K562 treated with DMSO at 1 percent for 12 hours (cell line): ENCODE results near the gene DDX43. TPM values are rescaled to one million over a fixed set of nuclear protein-coding genes. Genes with fewer than 3 reads are reported as not detected.

Experiments used
- total RNA-seq: library from RNA; unstranded; fragments of 300-600 nt; gene quantifications from 2 replicates; pipeline ENCODE4 v1.2.3, GENCODE V29; 2022; ENCODE audit not compliant: insufficient read depth

The DDX43 gene
- 1.4 TPM in 1 of 2 replicates, not detected in the other for total RNA-seq

GRCh38 chr6:73394577-73395354 is at the start of gene DDX43:
TSS of gene DDX43 (plus strand) at chr6:73394828. CDS start at chr6:73394906, 78 bp downstream.

DNA sequence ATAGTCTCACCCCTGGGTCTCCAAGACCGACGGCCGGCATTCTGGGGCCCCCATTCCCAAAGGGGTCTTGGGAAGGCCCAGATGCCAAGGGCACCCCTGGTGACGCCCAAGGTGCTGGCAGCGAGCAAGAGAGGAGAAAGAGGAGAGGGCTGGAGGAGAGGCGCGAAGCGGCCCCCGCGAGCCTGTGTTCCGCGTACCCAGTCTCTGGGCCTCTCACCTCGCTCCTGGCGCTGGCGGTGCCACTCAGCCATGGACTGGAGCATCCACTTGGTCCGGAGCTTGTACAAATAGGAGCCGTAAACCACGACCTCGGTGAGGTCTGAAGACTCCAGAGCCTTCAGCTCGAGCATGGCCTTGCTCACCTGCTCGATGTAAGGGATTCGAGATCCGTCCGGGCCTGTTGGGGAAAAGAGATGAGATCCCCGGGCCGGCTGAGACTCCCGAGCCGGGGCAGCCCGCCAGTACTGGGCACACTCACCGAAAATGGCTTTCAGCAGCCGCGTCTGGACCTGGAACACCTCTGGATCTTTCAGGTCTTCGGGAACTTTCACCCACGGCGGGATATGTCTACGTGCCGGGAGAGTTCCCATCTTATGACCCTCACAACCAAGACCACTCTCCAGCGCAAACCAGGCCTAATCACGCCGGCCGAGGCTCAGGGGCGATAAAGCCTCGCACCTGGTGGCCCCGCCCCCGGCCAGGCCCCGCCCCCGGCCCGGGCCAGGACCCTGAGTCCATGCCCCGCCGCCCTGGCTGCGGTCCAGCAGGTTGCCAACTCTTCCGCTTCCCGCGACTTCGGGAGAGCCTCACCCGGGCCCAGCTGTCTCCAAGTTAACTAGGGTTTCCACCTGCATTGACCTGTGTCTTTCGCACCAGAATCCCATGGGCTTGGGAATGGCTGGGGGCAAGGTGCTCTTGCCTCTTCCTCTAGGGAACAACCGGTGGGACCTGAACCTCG is 40.7 kb upstream of the DDX43 start, which contains the start of gene DPPA5:
Gene DPPA5 (minus strand): TSS at position 641 of the 958 bp plus-strand sequence. CDS start 51 bp downstream, at position 590.

GRCh38 chr6:73362358-73362757 is 32.3 kb upstream of the DDX43 start, which contains the start of gene KHDC3L:
TSS of gene KHDC3L (plus strand) at chr6:73362658. CDS start at chr6:73362730, 72 bp downstream.

DNA sequence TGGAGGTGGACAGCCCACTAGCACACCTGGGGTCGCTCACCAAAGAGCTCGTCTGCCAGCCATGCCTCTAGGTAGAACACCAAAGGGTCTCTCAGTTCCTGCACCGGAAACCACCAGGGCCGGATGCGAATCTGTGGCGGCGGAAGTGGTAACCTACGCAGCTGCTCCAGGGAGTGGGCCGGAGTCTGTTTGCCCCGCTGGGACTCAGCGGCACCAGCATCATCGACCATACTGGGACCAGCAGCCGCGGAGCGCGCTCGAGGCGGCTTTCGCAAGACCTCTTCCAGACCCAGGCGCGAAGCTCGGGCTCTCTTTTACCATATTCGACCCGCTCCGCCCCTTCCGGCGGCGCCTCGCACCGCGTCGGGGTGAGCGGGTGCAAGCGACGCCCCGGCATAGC is 25.1 kb upstream of the DDX43 start, which contains the start of gene OOEP:
Gene OOEP (minus strand): TSS at position 335 of the 400 bp plus-strand sequence. CDS start 105 bp downstream, at position 230.

GRCh38 chr6:73452107-73452461 is 57.5 kb downstream of the DDX43 start, which contains the start of gene CGAS:
TSS of gene CGAS (minus strand) at chr6:73452297. CDS start at chr6:73452181, 116 bp downstream.

GRCh38 chr6:73461537-73462350 is 67.1 kb downstream of the DDX43 start, which contains the start of gene MTO1:
TSS of gene MTO1 (plus strand) at chr6:73461737. CDS start at chr6:73461855, 118 bp downstream.

Other genes starting within 250 kb of the DDX43 start
- gene KHDC1L, start 169.3 kb upstream of the DDX43 start, total RNA-seq = not detected in 2 replicates
- 12.0 and 12.3 TPM in 2 replicates for gene KHDC1, start 131.6 kb upstream of the DDX43 start, total RNA-seq
- not detected in 2 replicates for gene DPPA5, start 40.6 kb upstream of the DDX43 start, total RNA-seq
- not detected in 2 replicates for gene KHDC3L, start 32.2 kb upstream of the DDX43 start, total RNA-seq
- gene OOEP, start 24.9 kb upstream of the DDX43 start, total RNA-seq = not detected in 2 replicates
- 0.33 TPM in 1 of 2 replicates, not detected in the other for gene CGAS, start 57.5 kb downstream of the DDX43 start, total RNA-seq
- gene MTO1, start 66.9 kb downstream of the DDX43 start, total RNA-seq = 14.3 and 37.6 TPM in 2 replicates
- 18,341 and 19,044 TPM in 2 replicates for gene EEF1A1, start 126.2 kb downstream of the DDX43 start, total RNA-seq